NCI-H1048 (cell line): ENCODE results near the gene CHAC1.

ENCODE experiments used
- DNase-seq: peaks from one replicate; lab custom pipeline; 2025; lab: John Stamatoyannopoulos, UW

The CHAC1 gene, protein sequence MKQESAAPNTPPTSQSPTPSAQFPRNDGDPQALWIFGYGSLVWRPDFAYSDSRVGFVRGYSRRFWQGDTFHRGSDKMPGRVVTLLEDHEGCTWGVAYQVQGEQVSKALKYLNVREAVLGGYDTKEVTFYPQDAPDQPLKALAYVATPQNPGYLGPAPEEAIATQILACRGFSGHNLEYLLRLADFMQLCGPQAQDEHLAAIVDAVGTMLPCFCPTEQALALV

DNA sequence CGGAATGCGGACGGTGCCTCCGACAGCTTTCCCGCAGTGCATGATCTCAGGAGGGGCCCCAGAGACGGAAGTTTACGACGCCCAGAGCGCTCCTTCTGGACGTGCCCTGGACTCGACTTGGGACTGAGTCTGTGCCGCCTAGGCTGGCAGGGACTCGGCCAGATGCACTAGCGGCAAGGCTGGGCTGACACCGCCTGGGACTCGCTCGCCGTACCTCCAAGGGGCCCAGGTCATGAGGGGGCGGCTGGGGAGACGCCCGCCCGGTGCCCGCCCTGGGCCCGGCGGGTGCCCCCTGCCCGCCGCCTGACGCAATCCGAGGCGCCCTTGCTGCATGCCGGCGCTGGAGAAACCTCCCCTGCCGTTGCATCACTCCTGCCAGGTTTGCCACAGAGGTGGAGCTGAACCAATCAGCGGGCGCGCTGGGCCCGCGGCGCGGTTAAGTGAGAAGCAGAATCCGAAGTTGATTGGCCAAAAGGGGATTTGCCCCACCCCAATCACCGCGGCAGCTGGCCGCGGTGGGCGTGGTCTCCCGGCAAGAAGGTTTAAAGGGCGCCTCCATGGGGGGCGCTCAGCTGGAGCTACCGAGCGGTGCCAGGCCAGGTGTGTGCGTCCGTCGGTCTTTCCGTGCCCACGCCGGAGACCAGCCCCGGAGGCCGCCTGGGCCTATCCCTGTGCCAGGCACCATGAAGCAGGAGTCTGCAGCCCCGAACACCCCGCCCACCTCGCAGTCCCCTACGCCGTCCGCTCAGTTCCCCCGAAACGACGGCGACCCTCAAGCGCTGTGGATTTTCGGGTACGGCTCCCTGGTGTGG is at the start of gene CHAC1:
TSS of gene CHAC1 (plus strand) at position 571 of the 812 bp plus-strand sequence. CDS start at position 684, 113 bp downstream.
- peak; percentile 96 for DNase-seq

DNA sequence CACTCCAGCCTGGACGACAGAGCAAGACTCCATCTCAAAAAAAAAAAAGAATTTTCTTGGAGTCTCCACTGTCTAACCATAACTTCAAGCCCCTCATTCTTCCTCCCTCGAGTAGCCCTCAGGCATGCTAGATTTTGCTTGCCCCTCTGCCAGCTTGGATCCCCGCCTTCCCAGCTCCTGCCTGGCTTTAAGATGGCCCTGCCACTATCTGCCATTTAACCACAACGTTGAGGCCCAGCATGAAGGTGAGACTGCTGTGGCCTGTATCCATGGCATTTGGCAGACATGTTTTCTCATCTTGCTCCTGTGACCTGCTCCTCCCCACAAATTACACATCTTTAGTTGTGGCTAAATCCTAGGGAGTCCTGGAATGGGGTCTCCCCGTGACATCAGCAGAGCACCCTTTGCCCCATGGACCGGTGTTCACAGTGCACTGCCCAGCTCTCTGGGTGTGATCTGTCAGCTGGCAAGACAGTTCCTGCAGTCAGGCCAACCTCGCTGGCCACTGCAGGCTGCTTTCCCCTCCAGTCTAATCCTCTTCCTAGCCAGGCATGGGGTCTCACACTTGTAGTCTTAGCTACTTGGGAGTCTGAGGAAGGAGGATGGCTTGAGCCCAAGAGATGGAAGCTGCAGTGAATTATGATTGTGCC is 48.6 kb upstream of the CHAC1 start:
- DNase-seq, result no peak

DNA sequence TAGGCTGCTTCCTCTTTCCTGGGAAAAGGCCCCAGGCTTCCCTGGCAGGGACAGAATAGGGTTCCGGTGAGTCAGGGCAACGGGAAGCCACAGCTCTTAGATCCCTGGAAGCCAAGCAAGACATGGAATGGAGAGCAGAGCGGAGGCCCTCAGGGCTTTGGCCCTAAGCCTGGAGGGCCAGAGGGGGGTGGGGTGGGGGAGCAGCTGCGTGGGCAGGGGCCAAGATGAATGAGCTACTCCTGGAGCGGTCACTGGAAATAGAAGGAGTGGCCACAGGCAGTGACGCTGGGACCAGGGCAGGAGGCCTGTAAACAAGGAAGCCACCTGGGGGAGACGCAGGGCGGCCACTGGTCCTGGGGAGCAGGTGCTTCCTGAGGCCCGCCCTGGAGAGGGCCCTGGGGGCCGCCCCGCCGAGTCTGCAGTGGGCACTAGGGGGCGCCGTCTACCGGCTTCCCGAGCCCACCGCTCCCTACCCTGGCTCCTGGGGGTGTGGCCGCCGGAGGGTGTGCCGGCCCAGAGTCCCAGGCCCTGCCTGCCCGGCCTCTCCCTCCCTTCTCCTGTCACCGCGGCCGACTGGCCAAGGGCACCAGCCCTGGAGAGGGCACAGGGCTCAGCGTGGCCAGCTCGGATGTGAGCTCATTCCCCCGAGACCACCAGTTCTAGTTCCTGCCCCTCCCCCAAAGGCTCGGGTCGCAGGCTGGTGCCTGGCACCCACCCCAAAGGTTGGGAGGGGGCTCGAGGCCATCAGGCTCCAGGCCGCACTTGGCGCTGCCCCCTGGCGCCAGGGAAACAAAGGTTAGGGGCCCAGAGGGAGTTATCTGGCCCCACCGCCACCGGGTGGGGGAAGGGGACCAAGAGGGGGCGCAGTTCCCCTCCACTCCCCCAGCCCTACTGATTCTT is 46.9 kb upstream of the CHAC1 start:
- peak; percentile 23 for DNase-seq

DNA sequence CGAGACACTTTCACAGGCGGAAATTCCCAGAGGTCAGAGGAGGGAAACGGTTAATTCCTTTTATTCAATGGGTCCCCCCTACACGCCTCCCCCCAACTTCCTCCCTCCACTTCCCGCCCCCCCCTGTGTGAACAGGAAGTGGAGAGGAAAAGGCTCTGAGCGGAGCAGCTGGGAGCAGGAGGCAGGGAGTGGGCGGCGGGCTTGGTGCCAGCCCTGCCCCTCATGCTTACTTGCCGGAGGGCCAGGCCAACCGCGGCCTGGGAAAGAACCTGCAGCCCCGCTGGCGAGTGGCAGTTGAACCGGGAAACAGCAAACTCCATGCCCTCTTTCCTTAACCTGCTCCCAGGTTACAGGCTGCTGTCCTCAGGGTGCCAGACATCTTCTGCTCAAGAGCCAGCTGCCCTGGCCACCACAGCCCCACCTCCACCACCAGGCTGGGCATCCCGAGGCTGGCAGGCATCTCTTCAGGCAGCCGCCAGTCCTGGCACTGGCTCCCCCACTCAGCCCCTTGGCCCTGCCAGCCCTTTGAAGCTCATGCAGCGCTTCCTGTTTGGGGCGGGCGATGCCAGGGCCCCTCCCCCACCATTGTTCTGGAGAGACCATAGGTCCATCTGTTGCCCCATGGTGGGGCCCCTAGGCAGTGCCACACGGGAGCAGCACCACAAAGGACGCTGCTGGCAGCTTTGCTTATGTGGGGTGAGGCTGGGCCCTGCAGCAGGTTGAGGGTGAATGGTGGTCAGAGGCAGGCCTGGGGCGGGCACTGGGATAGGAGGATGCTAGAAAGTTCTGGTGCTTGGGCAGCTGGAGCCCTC is 46.1 kb upstream of the CHAC1 start:
- no peak for DNase-seq

DNA sequence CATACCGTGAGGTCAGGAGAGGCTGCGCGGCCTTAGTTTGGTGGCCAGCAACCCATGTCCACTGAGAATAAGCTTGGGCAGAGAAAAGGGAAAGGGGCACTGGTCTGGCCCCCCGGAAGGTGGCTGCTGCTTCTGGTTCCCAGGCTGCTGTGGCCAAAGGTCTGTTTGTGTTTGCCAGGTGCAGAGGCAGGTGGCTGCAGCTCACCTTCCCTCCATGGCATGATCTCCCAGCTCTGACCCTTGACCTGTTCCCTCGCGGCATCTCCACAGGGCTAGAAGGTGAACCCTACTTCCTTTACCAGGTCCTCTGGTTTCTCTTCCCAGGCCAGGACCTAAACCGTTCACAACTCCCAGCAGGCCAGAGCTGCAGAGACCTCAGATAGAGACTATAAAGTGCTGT is 45.2 kb upstream of the CHAC1 start:
- DNase-seq, result no peak

DNA sequence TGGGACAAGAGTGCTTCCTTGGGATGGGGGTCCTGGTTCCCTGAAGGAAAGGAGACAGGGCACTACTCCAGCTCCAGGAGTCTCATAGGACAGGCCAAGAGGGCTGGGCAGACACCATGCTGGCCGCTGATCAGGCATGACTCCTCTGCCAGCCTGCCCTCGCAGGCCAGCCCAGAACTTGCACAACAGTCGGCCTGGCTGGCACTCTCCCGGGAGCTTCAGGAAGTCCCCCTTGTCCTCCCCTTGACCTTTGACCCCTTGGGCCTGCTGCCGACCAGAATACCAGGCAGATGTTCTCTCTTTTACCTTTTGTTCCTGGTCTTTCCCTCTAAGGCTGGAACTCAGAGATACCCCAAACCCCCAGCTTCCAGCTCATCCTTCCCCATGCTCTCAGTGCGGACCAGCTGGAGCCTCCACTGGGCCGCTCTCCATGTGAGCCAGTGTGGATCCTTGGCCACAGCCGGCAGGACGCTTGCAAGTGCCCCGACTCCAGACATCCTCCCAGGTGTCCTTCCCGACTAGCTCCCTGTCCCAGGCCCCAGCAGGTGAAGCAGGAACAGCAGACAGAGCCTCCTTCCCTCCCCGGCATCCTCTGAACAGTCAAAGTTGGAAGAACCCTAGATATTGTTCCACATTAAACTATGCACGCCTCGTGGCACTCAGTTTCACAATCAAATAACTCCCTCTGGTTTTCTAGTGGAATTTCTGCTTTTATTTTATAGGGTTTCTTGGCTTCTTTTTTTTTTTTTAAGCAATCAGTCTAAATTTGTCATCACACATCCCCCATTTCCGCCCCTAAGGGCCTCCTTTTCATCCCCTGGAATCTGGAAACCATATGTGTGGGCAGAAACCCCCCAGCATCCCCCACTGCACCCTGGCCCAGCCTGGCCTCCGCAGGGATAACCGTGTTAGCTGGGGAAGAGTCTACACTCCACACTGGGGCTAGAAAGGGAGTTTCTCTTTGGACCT is 43.3 kb upstream of the CHAC1 start:
- no peak for DNase-seq

DNA sequence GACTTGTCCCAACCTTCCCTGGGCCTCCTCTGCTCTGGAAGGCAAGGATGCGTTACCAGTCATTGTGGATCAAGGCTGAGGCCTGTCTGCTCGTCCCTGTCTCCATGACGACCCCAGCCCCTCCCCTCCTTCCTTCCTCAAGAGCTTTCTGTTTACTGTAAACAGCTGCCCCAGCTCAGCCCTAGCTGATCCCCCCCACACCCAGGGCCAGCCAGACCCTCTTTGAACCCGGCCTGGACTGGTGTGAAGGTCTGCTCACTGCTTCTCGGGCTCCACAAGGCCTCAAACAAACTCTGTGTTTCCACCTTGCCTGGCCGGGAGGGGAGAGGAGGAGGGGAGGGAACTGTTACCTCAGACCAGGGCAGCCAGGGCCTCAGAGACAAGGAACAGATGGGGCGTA is 42.1 kb upstream of the CHAC1 start:
- no peak for DNase-seq

DNA sequence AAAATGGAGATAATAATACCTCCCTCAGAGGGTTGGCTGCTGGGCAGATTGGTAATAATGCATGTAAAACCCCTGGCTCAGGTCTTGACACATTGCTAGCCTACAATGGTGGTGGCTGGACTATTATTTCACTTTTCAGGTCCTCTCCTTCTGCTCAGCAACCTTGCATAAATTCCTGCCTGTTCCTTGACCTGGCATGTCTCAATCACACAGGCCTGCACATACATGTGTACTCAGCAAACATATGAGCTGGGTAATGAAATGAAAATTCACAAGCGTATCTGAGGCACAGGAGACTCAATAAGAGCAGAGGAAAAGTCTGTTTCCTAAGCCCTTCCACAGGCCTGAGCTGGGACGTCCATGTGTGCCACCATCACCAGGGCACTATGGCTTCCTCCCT is 41.6 kb upstream of the CHAC1 start:
- DNase-seq, result no peak

DNA sequence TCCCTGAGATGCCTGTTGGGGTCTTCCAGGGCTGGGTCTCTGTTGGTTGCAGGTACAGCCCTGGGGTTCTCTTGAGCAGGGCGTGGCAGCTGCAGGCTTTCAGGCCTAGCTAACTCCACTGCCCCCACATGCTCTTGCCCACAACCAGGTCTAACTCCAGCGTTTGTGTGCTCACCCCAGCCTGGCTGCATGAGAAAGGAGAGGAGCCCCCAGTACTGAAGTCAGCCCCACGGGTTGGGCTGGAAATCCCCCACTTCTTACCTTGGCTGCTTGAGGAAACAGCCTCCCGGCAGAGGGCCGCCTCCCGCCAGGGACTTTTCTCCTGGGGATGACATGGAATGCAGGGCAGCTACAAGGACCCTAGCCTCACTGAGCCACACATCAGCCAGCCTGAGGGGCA is 40.8 kb upstream of the CHAC1 start:
- no peak for DNase-seq

DNA sequence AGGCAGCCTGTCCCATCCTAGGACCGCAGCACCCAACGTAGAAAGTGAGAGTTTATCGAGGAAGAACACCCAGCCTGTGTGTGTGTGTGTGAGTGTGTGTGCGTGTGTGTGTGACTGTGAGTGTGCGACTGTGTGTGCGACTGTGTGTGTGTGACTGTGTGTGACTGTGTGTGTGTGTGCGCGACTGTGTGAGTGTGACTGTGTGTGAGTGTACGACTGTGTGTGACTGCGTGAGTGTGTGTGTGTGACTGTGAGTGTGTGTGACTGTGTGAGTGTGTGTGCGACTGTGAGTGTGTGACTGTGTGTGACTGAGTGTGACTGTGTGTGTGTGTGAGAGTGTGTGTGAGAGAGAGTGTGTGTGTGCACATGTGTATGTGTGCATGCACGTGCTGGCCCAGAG is 39.3 kb upstream of the CHAC1 start:
- DNase-seq, result no peak

DNA sequence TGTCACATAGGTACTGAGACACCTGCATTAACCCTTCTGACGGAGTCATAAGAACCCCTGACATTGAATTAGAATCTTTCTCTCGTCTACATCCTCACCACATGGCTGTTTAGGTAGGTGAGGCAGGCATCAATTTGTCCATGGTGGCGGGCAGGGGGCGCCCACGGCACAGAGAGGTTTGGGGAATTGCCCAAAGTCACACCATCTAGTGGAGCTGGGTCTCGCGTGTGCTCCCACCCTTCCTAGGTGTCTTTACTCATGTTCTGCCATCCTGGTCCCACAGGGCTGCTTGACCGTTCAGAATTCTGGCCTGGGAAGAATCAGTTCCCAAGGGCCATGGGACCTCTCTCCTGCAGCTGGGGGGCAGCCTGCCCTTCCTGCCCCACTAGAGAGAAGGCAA is 38.8 kb upstream of the CHAC1 start:
- no peak for DNase-seq

DNA sequence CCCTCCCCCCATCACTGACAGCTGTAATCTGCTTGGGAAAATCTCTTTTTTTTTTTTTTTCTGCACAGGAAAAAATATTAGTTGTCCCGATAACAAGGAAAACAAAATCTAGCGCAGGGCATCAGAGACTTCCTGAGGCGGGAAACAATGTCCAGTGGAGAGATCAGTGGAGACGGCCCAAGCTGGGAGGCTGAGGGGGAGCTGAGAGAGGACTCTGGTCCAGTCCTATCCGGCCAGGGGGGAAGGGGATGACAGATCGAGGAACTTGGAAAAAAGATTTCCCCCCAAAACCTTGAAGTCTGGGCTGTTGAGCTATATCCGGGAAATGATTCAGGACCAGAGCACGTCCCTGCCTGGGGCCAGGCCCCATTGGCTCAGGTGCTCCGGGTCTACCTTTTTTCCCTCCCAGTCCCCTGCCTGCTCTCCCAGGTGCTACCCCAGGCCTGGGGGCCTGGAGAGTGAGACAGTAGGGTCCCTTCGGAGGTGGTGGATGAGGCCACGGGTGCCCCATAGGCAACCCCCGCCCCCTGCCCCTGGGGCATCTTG is 38.1 kb upstream of the CHAC1 start:
- no peak for DNase-seq

DNA sequence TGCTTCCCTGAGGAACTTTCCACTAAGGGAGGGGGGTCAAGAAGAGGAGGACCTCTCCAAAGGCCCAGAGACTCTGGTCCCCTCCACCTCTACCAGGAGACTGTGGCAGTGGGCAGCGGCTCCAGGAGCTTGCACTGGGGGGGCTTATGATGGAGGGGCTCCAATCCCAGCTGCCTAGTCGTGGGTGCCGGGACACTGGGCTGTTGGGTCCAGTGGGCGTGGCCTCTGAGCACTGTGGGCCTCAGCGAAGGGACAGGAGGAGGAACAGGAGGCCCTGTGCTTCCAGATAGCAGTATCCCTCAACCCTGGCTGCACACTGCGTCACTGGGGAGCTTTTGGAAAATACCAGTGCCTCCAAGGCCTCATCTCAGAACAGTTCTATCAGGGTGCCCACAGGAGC is 37.6 kb upstream of the CHAC1 start:
- DNase-seq, result no peak

DNA sequence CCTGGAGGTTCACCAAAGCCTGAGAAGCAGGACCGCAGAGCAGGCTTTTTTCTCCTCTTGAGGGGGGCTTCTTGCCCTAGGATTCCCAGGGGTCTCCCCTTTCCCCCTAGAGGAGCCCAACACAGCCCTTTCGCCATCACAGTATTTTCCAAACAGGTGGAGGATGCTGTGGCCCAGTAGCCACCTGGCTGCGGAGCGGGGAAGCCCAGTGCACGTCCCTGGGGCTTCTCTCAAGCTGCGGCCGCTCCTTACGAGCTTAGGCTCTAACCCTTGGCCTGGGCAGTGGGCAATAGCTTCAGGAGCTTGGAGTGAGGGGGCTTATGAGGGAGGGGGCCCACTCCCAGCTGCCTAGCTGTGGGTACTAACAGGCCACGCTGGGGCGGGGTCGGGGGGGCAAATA is 35.7 kb upstream of the CHAC1 start:
- no peak for DNase-seq

DNA sequence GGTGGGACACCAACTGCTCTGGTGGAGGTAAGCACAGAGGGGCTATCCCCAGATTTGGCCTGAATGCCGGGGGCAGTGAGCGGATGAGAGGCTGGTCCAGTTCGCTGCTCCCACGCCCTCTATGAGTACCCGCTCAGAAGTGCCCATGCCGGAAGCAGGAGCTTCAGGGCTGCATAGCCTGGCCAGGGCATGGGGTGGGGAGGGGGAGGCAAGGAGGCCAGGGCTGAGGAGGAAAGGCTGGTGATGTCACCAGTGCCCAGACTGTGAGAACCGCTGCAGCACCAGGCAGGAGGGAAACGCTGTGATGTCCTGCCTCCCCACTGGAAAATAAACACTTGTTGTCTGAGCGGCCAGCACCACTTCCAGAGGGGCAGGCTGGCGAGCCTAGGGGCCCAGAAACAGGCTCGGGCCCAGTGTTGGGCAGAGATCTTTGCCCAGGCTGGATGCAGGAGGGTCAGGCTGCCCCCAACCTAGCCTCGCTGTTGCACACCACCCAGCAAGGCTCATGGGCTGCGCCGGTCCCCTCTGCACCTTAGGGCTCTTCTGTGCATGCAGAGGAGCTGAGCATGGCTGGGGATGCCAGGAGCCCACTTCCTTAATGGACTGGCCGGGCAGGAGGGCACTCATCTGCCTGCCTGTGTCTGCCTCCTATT is 35.0 kb upstream of the CHAC1 start:
- no peak for DNase-seq

DNA sequence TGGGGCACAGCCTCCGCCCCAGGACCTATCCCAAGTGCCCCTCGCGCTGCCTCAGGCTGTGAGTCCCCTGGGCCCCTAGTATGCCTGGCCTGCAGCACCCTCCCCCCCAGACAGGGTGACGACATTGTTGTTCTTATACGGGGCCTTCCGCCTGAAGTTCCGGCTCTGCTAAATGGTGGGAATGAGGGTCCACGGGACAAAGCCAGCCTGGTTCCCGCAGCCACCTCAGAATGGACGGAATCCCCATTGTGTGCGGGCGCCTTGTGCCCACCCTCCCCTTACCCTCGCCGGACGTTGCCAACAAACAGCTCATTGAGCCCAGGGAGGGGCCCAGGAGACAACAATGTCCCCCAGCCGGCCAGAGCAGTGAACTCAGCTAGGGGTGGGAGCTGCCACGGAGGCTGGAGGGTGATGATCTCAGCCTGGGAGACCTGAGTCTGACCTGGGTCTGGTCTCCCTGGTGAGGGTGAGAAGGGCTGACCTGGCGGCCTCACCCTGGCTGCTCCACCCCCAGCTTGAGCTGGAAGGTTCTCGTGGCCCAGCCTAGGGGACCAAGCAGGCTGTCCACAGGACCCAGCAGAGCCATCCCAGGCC is 34.4 kb upstream of the CHAC1 start:
- no peak for DNase-seq

DNA sequence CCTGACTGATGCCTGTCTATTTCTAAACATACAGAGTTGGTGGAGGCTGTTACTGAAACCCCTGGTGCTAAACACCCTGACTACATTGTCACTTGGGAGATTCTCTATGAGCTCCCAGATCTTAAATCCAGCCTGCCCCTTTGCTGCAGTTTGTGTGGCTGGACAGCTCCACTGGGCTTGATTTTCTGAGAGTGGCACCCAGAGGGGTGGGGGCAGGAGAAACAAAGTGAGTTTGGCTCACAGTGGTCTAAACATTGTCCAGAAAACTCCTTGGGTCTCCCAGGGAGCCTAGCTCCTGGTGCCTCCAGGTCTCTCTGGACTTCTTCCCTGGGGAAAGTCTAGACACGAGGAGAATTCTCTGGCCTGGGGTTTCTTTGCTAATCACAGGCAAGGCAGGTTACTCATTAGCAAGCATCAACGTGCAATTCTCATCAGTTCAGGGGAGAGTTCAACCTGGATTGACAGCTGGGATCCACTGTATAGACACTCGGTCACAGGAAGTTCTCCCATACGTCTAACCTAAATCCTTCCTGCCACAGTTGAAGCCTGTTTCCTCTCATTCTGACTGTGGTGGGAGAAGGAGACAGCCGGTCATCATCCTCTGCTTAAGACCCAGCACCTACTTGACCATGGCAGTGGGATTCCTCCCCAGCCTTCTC is 31.2 kb upstream of the CHAC1 start:
- no peak for DNase-seq

DNA sequence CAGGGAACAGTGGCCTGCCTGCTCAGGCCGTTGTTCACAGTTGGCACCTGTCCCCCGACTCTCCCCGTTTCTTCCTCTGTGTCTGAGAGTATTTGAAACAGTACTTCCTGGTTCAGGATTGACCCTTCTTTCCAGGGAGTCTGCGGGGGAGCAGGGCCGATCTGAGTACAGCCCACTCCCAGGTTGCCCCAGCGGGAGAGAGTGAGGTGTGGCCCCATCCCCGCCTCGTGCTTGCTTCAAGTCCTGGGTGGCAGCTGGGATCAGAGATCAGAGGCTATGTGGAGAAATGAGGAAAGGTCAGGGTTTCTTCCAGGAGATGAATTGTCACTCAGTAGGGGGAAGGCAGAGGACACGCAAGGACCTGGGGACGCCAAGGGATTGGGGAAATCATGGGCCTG is 30.7 kb upstream of the CHAC1 start:
- no peak for DNase-seq
